Stomach (tissue), 9 donors: ENCODE measurements around the gene TSPAN14. TPM values are rescaled to one million over a fixed set of nuclear protein-coding genes. Genes with fewer than 3 reads are reported as not detected.

Experiments
- DNase-seq, 2 donors: peaks; one replicate each; pipeline versions ENCODE4 v3.0.0 to v3.0.0-alpha.2; 2013 to 2019
- H3K27ac ChIP-seq, 5 donors: fragments of 200-600 bp in 4 of 5; sonication (generic) in 4 of 5; one replicate each; pipeline ENCODE4 v1.5.1; 2013 to 2019; ENCODE audit warnings: mild to moderate bottlenecking in 1 of 5, moderate library complexity in 1 of 5
- H3K27me3 ChIP-seq, 3 donors: fragments of 200-600 bp; sonication (generic); one replicate each; pipeline ENCODE4 v1.5.1; 2017 to 2019; ENCODE audit warnings: mixed run types in 1 of 3
- H3K36me3 ChIP-seq, 4 donors: fragments of 200-600 bp; sonication (generic); 1 replicate in 3 of 4; 2 replicates in 1 of 4; pipeline ENCODE4 v1.5.1; 2016 to 2019
- H3K4me1 ChIP-seq, 4 donors: fragments of 200-600 bp; sonication (generic); one replicate each; pipeline ENCODE4 v1.5.1; 2016 to 2019
- H3K4me3 ChIP-seq, 4 donors: fragments of 200-600 bp; sonication (generic) in 3 of 4; one replicate each; pipeline ENCODE4 v1.5.1; 2016 to 2019; ENCODE audit warnings: mild to moderate bottlenecking in 1 of 4
- H3K9me3 ChIP-seq, 4 donors: fragments of 200-600 bp; sonication (generic); one replicate each; pipeline ENCODE4 v1.5.1; 2016 to 2019
- CTCF ChIP-seq, 7 experiments: fragments of 450-650 bp in 4 of 7; fragments of 200-600 bp in 3 of 7; sonication (generic) in 3 of 7; IDR thresholded peaks; one replicate each; pipeline ENCODE4 v1.5.1; 2016 to 2019; ENCODE audit warnings: antibody characterized with exemption in 7 of 7, control low read depth in 2 of 7, mild to moderate bottlenecking in 1 of 7
- EP300 ChIP-seq: sonication (generic); formaldehyde crosslinking; IDR thresholded peaks from one replicate; pipeline ENCODE4 v1.6.1; 2017; ENCODE audit warnings: antibody characterized with exemption
- POLR2A ChIP-seq, 4 donors: fragments of 450-650 bp; IDR thresholded peaks; one replicate each; pipeline ENCODE4 v1.6.1; 2016; ENCODE audit warnings: antibody characterized with exemption in 4 of 4, control low read depth in 2 of 4, mild to moderate bottlenecking in 1 of 4, moderate library complexity in 1 of 4
- POLR2AphosphoS5 ChIP-seq, 3 donors: sonication (generic); formaldehyde crosslinking; IDR thresholded peaks; one replicate each; pipeline ENCODE4 v1.6.1; 2016; ENCODE audit warnings: antibody characterized with exemption in 3 of 3
- WGBS, 5 donors: extraction: QIAGEN DNeasy Blood & Tissue Kit in 3 of 5; methylation state at CpG; one replicate each; pipeline versions ENCODE4 v1.1.5 to v1.1.7; 2013 to 2018; 5-methylcytosine and 5-hydroxymethylcytosine counted together
- intact Hi-C: fragments of 100-400 bp; cut with DNase I; formaldehyde crosslinking; loops from one replicate; pipeline ENCODE4 v1.15.1; 2023; ENCODE audit warnings: low total_unique reads
- polyA plus RNA-seq, 3 donors: library from polyadenylated mRNA; stranded (reverse); fragments of 200-250 nt; gene quantifications; one replicate each; pipeline ENCODE4 v1.2.3, GENCODE V29; 2013
- total RNA-seq, 5 donors: library from RNA; depleted of rRNA; stranded (reverse); fragments of >200 nt; gene quantifications; one replicate each; pipeline versions ENCODE4 v1.1.0 to v1.2.3, GENCODE V29; 2014 to 2016
- donor health status: healthy with polysubstance abuse.
- donor health status: Bipolar disorder and iron deficiency.
- donor health status: healthy.

The TSPAN14 gene
- total and polyA plus RNA-seq, 8 donors = 7.0 to 82.6 (median 30.5) TPM

- H3K27me3 ChIP-seq = no peaks in the 10 kb centered on the region
- no peak for DNase-seq
- 92 to 96% (median 93%) methylated on average over 4 of the region's 4 CpGs for WGBS, 5 donors
- H3K36me3 ChIP-seq = no peaks in the 10 kb centered on the region
- intact Hi-C loops = loop anchor here (5.0 kb wide), 1 partner anchor 59 kb away; no protein-coding TSS in a partner anchor
- no peak overlapping the region for H3K27ac ChIP-seq
- TF ChIP-seq POLR2A (IDR thresholded peaks at IDR 0.05) = no peak
- TF ChIP-seq CTCF (IDR thresholded peaks at IDR 0.05) = no peak
- no peak for TF ChIP-seq EP300
- TF ChIP-seq POLR2AphosphoS5 (IDR thresholded peaks at IDR 0.05) = no peak
- H3K9me3 ChIP-seq = no peaks in the 10 kb centered on the region
- H3K4me3 ChIP-seq = no peak overlapping the region
- peaks cover 3 to 25% (median 9%) of the 10 kb centered on the region in 4 donors for H3K4me1 ChIP-seq
These were observed 5.7 kb upstream of the TSPAN14 start for GRCh38 chr10:80448209-80448942.

GRCh38 chr10:80449520-80449919 lies 4.6 kb upstream of the TSPAN14 start:
- TF ChIP-seq EP300 (no peak), POLR2AphosphoS5 (IDR thresholded peaks at IDR 0.05) (no peak), CTCF (IDR thresholded peaks at IDR 0.05) (no peak), POLR2A (IDR thresholded peaks at IDR 0.05) (no peak)
- intact Hi-C loops = loop anchor here (5.0 kb wide), 1 partner anchor 58 kb away; no protein-coding TSS in a partner anchor
- Histone ChIP-seq H3K27ac (no peak overlapping the region), H3K4me3 (no peak overlapping the region), H3K9me3 (no peaks in the 10 kb centered on the region), H3K4me1 (peaks cover 7 to 18% (median 12%) of the 10 kb centered on the region in 4 donors), H3K27me3 (no peaks in the 10 kb centered on the region), H3K36me3 (no peaks in the 10 kb centered on the region)
- no peak for DNase-seq
- 32 to 66% (median 48%) methylated on average over 2 of the region's 2 CpGs for whole genome bisulfite sequencing, 5 donors

GRCh38 chr10:80451132-80451531 lies 3.0 kb upstream of the TSPAN14 start:
- H3K4me3 ChIP-seq = no peak overlapping the region
- intact Hi-C loops = no loop called here
- H3K27me3 ChIP-seq = no peaks in the 10 kb centered on the region
- H3K27ac ChIP-seq = no peak overlapping the region
- 95 to 100% (median 96%) methylated on average over 1 of the region's 1 CpG for WGBS, 5 donors
- H3K9me3 ChIP-seq = no peaks in the 10 kb centered on the region
- no peaks in the 10 kb centered on the region for H3K36me3 ChIP-seq
- no peak for DNase-seq
- H3K4me1 ChIP-seq = peaks cover 16 to 25% (median 23%) of the 10 kb centered on the region in 4 donors
- TF ChIP-seq CTCF (IDR thresholded peaks at IDR 0.05) (no peak), POLR2A (IDR thresholded peaks at IDR 0.05) (no peak), POLR2AphosphoS5 (IDR thresholded peaks at IDR 0.05) (no peak), EP300 (no peak)

- Histone ChIP-seq H3K27me3 (no peaks in the 10 kb centered on the region), H3K4me3 (no peak overlapping the region), H3K4me1 (peaks cover 25 to 35% (median 33%) of the 10 kb centered on the region in 4 donors), H3K9me3 (no peaks in the 10 kb centered on the region), H3K27ac (peak overlapping the region in 1 of 5 donors; percentile 91), H3K36me3 (no peaks in the 10 kb centered on the region)
- intact Hi-C loops = no loop called here
- TF ChIP-seq CTCF (IDR thresholded peaks at IDR 0.05) (no peak), EP300 (no peak), POLR2AphosphoS5 (IDR thresholded peaks at IDR 0.05) (no peak), POLR2A (IDR thresholded peaks at IDR 0.05) (no peak)
- DNase-seq = no peak
These were observed 2.0 kb upstream of the TSPAN14 start for GRCh38 chr10:80452069-80452468.
